RWPE2 (cell line): ENCODE results near the gene C1QTNF6.

Source experiments
- ATAC-seq: fragments of 200-7000 bp; cut with Tn5 transposase; 3 replicates; pipeline ENCODE4 v1.9.1; 2021; ENCODE audit warnings: low read depth
- DNase-seq: peaks from one replicate; pipeline ENCODE4 v3.0.0-alpha.2; 2020; ENCODE audit warnings: low spot score
- H3K27ac ChIP-seq: fragments of 450-650 bp; 2 replicates; pipeline ENCODE4 v1.5.1; 2017; ENCODE audit warnings: mild to moderate bottlenecking; ENCODE audit not compliant: poor library complexity, severe bottlenecking
- H3K27me3 ChIP-seq: fragments of 250-450 bp; sonication (Bioruptor Pico); 2 replicates; pipeline ENCODE4 v1.5.1; 2021; ENCODE audit warnings: mild to moderate bottlenecking, moderate library complexity; ENCODE audit not compliant: insufficient read depth, poor library complexity, severe bottlenecking
- H3K36me3 ChIP-seq: fragments of 250-450 bp; sonication (Bioruptor Pico); 2 replicates; pipeline ENCODE4 v1.5.1; 2020; ENCODE audit warnings: low read depth, mild to moderate bottlenecking, moderate library complexity
- H3K4me1 ChIP-seq: fragments of 250-450 bp; sonication (Bioruptor Pico); 2 replicates; pipeline ENCODE4 v1.5.1; 2021; ENCODE audit warnings: mild to moderate bottlenecking, moderate library complexity; ENCODE audit not compliant: insufficient read depth, poor library complexity, severe bottlenecking
- H3K4me3 ChIP-seq: fragments of 250-450 bp; sonication (Bioruptor Pico); 2 replicates; pipeline ENCODE4 v1.5.1; 2021; ENCODE audit warnings: mild to moderate bottlenecking, moderate library complexity; ENCODE audit not compliant: severe bottlenecking
- H3K9me3 ChIP-seq: fragments of 250-450 bp; sonication (Bioruptor Pico); 2 replicates; pipeline ENCODE4 v1.5.1; 2021; ENCODE audit warnings: mild to moderate bottlenecking, moderate library complexity; ENCODE audit not compliant: severe bottlenecking
- CTCF ChIP-seq: fragments of 450-650 bp; IDR thresholded peaks from one replicate; pipeline ENCODE4 v1.5.1; 2017; ENCODE audit warnings: mild to moderate bottlenecking, moderate library complexity; ENCODE audit not compliant: poor library complexity, severe bottlenecking

Gene C1QTNF6

GRCh38 chr22:37198258-37199102, 10.4 kb upstream of the C1QTNF6 start:
- Histone ChIP-seq H3K9me3 (no peaks in the 10 kb centered on the region), H3K27me3 (no peaks in the 10 kb centered on the region), H3K4me1 (peaks cover 30% of the 10 kb centered on the region), H3K27ac (peak overlapping the region; percentile 91), H3K36me3 (no peaks in the 10 kb centered on the region), H3K4me3 (peak overlapping the region; percentile 47)
- DNase-seq, result peak; percentile 62
- peak; percentile 13 for ATAC-seq
- TF ChIP-seq CTCF, result peak; percentile 79

GRCh38 chr22:37197451-37198257, 9.6 kb upstream of the C1QTNF6 start:
- no peak for TF ChIP-seq CTCF
- Histone ChIP-seq H3K9me3 (no peaks in the 10 kb centered on the region), H3K27ac (peak overlapping the region; percentile 91), H3K4me1 (peaks cover 30% of the 10 kb centered on the region), H3K36me3 (no peaks in the 10 kb centered on the region), H3K27me3 (no peaks in the 10 kb centered on the region), H3K4me3 (no peak overlapping the region)
- DNase-seq (peak; percentile 94), ATAC-seq (peak; percentile 59)

- H3K4me3 ChIP-seq, result no peak overlapping the region
- peak overlapping the region; percentile 91 for H3K27ac ChIP-seq
- ATAC-seq, result peak; percentile 39
- peak; percentile 72 for DNase-seq
- H3K4me1 ChIP-seq, result peaks cover 30% of the 10 kb centered on the region
- TF ChIP-seq CTCF, result no peak
- H3K9me3 ChIP-seq, result no peaks in the 10 kb centered on the region
- H3K27me3 ChIP-seq, result no peaks in the 10 kb centered on the region
- H3K36me3 ChIP-seq, result no peaks in the 10 kb centered on the region
Measured at GRCh38 chr22:37196539-37197450, 8.7 kb upstream of the C1QTNF6 start.

GRCh38 chr22:37195921-37196320, 7.9 kb upstream of the C1QTNF6 start:
- H3K36me3 ChIP-seq, result no peaks in the 10 kb centered on the region

More at GRCh38 chr22:37195921-37196320, 7.9 kb upstream of the C1QTNF6 start:
- Histone ChIP-seq H3K9me3 (no peaks in the 10 kb centered on the region), H3K27ac (peak overlapping the region; percentile 91), H3K27me3 (no peaks in the 10 kb centered on the region), H3K4me3 (no peak overlapping the region), H3K4me1 (peaks cover 30% of the 10 kb centered on the region)
- no peak for TF ChIP-seq CTCF
- peak; percentile 48 for DNase-seq
- no peak for ATAC-seq
